Measurements from ENCODE around the gene CRACR2B.

CRACR2B gene

DNA sequence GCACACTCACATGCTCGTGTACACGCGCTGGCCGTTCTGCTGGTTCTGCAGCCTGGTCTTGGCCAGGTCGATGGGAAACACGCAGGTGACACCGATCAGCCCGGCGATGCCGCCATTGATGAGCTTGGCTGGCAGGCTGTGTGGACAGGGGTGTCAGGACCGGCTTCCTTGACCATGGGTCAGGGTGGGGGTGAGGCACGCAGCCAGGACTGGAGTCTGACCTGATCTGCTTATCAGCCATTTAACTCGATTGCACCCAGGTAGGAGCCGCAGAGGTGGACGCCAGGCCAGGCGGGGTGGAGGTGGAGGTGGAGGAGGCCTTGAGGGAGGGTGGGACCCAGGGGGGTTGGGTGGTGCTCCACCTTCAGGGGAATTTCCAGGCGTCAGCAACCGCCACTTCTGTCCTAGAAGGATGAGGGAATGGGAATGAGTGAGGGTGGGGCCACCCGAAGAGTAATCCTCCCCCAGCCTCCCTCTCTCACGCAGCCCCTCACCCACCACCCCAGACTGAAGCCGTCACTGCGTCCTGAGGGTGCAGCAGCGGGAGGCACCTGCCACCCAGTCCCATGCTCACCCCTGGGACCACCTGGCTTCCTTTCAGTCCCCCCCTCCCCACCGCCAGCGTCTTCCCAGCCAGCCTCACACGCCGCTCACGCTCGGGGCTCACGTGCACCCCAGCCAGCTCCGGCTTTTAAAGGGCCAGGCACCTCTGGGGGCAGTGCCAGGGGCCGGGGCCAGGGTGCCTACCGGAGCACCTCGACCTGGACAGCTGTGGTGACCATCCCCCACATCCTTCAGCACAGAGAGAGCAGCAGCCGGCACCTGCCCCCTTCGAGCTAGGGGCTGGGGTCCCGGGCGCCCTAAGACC lies 32.7 kb upstream of the CRACR2B start:
- DNase-seq: no peak

DNA sequence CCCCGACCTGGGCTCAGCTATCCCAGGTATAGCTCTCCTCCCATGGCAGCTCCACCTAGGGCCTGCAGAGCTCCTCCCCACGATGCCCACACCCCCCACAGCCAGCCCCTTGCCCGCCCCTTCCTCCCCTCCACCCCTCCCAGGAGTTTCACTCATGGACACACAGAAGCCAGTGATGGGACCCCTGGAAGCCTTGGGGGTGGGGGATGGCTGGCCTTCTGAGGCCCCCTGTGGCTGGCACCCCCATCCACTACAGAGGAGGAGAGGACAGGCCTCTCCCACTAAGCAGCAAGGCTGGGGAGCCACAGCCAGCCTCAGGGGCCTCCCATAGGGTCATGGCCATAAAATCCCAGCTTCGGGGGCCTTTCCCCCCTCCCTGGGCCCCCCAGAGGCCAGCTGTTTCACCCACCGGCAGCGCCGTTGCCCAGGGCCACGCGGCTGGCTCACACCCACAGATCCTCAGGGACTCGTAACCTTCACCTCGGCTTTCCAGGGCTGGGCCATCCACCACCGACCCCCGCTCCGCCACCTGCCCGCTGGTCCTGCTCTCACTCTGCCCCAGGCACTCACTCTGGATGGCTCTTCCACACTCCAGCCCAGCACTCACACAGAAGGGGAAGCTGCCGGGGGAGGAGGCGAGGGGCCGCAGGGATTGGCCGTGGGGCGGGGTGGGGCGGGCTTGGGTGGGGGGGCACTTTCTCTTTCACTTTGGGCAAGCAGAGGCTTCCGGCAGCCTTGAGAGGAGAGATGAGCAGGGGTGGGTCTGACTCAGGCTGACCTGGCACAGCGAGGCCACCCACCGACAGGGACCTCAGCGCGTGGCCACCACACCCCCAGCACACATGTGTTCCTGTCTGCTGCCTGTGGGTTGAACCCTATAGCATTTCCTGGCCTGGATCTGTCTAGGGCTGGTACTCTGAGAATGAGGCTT lies 31.8 kb upstream of the CRACR2B start:
- DNase-seq: peak; percentile 86

DNA sequence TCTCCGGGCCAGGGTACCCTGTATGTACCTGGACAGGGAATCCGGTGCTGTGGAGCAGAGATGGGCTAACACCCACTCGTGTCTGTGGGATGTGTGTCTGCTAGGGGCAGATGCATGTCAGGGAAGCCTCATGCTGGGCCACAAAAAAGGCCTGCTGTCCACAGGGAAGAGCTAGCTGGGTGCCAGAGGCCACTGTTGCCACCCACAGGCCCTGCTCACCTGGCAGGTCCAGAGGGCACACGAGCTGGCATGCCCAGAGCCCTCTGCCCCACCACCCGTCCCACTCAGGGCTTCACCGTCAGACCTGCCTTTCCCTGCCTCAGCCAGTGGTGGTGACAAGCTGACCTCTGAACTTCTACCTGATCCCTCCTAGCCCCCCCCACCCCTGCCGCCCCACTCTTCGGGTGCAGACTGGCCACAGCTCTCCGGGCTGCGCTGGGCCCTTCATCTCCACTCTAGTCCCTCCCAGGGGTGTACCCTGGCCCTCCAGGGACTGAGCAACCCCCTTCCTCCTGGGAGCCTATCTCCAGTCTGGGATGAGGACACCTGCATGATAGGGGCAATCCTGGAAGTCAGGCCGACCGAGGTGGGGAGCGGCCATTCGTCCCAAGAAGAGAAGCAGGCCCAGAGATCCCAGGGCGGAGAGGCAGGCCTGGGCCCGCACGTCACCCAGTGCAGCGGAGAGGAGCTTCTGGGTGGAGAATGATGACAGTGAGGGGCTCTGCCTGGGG lies 31.0 kb upstream of the CRACR2B start:
- DNase-seq: no peak

DNA sequence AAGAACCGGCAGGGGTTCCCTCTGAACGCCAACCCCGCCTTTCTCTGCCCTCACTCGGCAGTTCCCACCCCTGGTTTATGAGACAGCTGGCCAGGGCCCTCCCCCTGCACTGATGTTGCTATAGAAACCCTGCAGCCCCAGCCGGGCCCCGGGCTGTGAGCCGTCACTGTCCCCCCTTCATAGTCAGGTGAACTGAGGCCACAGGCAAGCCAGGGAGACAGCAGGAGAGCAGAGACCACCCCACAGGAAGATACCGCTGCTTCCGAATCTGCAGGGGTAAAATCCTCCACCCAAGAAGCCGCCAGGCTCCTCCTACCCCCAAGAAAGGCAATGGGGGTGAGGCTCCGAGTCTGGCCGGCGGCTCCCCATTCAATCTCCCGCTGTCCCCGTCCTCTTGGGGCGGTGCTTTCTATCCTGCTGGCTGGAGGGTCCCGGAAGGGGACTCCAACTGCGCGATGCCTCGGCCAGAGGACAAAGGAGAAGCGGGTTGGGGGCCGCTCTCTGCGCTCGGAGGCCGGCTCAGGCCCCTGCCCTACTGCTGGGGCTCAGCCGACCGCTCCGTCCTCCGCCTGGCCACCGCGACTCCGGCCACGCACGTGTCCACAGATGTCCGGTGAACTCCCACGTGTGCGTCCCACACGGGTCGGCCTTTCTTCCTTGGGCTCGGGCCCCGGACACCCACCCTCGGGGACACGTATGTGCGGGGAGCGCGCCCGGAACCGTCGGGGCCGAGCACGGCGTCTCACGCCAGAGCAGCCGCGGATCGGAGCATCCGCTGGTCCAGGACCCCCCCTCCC lies 30.2 kb upstream of the CRACR2B start:
- DNase-seq: peak; percentile 78

DNA sequence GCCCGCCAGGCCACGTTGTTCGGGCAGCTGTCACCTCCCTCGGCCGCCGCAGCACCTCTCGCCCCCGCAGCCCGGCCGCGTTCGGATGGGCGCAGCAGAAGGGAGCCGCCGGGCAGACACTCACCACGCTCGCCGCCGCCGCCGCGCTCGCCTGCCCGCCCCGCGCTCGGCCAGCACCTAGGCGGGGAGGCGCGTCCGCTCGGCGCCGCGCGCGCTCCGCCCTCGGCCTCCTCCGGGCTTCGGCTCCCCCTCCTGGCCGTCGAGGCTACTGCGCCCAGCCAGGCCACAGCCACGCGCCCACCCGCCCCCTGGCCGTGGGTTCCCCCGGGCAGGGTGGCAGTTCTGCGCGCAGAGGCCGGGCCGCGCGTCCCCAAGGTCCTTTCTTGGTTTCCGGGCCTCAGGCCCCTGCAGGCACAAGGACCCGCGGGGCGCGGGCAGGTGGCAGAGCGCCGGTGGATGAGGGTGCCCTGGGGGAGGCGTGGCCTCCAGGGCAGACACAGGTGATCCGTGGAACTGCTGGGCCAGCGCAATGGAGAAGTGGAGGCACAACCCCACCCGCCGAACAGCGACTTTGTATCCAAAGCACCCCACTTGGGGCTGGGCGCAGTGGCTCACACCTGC lies 29.5 kb upstream of the CRACR2B start, which contains the start of gene SLC25A22:
Gene SLC25A22, minus strand, starts transcription at position 189 of the 621 bp plus-strand sequence. CDS start 3,275 bp downstream, outside the sequence.
- DNase-seq: peak; percentile 87

DNA sequence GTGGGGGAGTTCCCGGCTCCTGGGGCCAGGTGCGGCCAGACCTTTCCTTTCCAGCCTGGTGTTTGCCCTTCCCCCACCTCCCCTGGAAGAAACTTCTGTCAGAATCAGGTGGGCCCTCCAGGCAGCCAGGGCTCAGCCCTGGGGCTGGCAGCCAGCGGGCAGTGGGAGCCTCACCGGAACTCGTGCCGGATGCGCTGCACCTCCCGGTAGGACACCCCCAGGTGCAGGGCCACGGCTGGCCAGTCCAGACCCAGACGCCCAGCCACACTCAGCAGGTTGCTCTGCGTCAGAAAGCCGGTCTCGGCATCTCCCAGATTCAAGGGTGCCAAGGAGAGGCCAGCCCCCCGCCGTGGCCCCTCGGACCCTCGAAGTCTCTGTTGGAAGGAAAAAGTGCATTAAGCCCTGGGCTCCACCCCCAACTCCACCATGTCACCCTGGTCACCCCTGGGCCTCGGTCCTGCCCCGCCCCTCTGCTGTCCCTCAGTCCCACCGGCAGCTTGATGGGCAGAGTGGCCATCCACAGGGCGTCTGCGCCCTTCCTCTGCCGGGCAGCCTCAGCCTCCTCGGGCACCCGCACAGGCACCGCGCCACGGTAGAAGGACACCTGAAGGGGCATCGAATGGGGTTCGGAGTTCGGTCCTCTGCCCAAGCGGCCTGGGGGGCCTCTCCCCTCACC lies 27.9 kb upstream of the CRACR2B start:
- DNase-seq: no peak

DNA sequence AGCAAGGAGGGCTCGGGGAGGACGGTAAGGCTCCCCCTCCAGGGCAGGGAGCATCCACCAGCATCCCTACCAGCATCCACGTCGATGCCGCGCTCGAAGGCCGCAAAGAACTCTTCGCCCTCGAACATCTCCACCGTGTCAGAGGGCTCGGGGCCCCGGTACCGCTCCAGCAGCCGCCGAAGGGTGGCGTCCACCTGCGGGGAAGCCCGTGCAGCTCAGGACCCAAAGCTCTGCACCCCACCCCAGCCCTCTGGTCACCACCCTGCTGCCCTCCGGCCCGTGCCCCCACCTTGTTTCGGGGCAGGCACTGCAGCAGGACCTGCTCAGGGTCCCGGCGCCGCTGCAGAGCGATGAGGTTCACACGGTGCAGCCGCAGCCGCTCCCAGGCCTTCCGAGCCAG lies 27.2 kb upstream of the CRACR2B start:
- DNase-seq: no peak

DNA sequence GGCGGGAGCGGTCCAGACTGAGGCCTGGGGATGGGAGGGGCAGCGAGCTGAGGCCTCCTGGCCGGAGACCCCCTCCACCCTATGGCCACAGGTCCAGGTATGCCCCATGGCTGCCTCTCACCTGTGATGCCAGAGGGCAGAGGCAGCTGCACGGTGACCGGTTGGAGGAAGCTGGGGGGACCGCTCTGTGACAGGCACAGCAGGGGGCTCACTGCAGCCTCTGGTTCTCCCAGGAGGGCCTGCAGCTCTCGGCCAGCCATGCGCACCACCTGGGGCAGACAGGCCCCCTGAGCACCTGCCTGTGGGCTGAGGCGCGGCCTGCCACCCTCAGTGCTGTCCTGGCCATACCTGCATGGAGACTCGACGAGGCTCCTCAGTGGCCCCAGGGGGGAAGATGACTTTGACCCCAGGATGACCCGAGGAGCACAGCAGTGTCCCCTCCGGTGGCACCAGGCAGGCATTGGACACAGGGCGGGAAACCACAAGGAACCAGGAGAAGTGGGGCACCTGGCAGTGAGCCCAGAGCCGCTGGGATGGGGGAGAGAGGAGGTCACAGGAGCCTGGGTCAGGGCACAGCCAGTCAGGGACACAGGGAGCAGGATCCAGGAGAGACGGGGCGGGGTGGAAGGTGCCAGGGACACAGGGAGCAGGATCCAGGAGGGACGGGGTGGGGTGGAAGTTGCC lies 26.5 kb upstream of the CRACR2B start:
- no peak for DNase-seq

DNA sequence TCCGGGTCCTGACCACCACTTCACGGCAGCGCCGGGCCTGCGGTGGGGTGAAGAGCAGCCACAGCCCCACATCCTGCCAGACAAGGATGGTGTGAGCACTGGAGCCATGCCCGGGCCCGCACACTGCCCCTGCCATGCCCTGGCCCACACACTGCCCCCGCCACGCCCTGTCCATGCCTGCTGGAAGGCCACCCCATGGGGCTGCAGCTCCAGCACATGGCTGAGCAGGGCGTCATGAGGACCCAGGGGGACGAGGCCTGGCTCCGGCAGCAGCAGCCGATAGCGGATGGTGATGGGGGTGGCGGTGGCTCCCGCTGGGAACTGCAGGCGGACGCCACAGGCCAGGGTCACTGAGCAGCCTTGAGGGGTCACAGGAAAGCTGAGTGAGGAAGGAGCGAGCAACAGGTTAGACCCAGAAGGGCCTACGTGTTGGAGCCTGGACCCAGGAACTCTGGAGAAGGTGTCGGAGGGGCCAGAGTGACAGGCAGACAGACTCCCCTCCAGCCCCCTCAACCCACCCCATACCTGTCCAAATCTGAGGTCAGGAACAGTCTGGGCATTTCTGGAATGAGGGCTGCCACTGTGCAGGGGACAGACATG lies 25.6 kb upstream of the CRACR2B start:
- no peak for DNase-seq

DNA sequence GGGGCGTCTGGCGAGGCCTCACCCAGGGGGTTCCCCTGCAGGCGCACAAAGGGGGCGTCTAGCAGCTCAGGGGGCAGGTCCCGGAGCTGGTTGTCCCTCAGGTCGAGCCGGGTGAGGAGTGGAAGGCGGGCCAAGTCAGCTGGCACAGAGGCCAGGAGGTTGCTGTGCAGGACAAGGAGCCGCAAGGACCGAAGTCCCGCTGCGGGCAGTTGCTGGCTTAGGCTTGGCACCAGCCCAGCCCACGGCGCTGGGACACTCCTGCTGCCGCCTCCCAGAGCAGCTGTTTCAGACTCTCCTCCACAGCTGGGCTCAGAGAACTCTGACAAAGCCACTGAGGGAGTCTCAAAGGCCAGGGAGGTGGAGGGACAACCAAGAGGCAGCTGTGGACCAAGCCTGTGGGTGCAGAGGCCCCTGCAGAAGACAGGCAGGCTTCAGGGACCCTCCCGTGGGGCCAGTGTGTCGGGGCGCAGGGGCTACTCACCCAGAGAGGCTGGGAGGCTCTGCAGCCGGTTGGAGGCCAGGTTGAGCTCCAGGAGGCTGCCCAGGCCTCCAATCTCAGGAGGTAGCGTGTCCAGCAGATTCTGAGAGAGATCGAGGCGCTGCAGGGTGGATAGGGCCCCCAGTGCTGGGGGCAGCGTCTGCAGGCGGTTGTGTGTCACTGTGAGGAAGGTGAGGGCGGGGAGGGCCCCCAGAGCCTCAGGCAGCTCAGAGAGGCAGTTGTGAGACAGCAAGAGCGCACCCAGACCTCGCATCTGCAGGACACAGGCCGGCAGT lies 24.8 kb upstream of the CRACR2B start:
- DNase-seq: no peak

DNA sequence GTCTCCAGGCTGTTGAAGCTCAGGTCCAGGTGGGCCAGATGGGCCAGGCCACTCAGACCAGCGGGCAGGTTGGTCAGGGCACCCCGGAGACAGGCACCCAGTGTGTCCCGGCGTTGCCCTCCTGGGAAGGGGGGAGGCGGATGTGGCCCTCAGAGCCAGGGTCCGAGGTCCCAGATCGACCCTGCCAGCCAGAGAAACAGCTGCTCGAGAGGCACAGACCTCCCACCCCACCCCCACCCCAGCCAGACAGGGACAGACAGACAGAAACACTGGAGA lies 24.3 kb upstream of the CRACR2B start:
- DNase-seq: no peak

DNA sequence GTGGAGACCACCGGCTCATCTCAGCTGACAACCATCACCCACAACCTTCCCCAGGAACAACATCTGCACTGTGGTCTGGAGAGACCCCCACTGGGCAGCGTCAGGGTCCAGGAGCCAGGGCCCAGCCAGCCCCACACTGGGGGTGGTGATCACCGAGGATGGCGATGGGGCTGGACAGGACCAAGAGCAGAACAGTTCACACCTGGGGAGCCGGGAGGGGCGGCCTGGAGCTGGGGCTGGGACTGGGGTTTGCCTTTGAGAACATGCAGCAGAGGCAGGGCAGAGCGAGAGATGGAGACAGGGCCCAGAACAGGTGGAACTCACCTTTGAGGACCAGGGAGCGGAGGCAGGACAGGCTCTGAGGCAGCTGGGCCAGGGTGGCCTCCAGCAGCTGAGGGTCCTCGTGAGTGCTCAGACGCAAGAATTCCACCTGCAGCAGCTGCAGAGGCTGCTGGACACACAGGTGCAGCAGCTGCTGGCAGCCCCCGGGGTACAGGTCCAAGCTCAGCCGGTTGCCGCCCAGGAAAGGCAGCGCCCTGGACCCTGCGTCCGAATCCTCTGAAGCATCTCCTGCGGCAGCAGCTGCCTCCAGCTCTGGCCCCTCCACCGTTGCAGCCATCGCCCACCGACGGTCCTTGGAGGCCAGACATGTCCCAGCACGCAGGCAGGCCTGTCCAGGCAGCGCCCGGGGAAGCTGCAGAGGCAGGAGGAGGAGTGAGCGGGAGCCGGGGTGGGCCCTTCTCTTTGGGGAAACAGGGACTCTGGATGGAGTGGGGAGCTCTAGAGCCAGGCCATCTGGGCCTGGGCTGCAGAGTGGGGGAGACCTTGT lies 23.7 kb upstream of the CRACR2B start:
- no peak for DNase-seq

DNA sequence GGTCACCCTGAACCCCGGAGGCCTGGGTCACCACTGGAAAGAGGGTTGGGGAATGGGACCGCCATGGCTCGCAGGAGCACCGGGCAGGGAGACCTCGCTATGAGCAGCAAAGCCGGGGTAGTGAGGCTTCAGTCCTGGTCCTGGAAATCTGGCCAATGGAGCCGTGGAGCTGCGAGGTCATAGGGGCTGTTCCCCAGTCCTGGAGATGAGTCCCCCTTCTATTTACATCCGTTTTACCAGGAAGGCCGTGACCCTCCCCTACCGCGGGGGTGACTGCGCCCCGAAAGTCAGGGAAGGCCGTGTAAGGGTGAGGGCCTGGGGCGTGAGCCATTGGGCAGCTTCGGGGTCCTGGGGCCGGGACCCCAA lies 23.1 kb upstream of the CRACR2B start:
- no peak for DNase-seq

DNA sequence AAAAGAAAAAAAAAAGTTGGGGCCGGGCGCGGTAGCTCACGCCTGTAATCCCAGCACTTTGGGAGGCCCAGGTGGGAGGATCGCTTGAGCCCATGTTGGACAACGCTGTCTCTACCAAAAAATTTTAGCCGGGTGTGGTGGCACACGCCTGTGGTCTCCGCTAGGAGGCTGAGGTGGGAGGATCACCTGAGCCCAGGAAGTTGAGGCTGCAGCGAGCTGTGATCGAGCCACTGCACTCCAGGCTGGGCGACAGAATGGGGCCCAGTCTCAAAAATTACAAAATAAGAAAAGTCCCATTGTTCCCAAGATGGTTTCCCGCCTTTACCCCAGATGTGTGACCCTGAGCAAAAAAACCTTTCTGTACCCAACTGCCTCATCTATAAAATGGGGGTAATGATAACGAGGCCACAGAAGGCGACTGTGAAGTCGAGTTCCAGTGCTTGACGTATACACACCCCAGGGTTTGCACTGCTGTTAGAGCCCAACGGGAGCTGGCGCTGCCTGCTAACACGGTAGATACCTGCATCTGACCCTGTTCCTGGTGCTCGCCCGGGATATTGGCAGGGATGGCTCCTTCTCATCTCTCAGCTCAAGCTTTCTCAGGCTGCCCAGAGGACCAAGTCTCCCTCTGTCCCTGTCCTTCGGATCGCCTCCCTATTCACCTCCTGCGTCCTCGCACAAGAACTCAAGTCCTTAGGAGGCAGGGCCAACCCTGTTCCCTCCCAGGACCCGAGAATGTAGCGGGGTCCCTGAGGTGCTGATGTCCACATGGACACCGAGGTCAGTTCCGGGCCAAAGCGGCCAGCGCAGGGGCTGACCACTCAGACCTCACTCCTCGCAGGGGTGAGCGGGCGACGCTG lies 19.1 kb upstream of the CRACR2B start:
- peak; percentile 56 for DNase-seq

DNA sequence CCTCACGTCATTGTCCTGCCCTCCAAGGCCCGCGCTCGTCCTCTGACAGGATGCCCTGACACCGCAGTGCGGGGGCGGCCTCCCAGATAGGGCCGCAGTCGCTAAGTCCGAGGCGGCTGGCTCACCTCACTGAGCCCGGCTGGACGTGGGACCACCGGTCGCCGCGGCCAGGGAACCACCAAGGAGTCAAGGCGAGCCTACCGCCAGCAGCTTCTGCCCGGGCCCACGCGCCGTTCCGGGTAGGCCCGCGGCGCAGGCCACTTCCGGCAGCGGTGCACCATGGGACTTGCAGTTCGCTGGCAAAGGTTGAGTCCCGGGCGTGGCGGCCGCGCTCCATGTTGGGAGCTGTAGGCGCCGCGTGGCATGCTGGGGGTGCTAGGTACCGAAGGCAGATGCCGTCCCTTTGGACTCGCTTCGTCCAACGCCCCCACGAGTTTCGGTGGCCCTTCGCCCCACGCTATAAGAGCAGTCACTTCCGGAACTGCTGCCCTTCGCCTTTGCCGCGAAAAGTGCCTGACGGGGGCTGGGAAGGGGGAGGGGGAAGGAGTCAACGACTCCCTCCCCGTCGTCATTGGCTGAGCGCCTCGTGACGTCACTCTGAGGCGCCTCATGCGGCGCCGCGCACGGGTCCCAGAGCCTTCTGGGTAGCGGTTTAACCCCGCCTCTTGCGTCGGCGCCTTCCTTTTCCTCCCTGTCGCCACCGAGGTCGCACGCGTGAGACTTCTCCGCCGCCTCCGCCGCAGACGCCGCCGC lies 18.3 kb upstream of the CRACR2B start, which contains the start of gene RPLP2:
Gene RPLP2, plus strand, starts transcription at position 681 of the 753 bp plus-strand sequence. CDS start 268 bp downstream, outside the sequence.
- DNase-seq: peak; percentile 98

DNA sequence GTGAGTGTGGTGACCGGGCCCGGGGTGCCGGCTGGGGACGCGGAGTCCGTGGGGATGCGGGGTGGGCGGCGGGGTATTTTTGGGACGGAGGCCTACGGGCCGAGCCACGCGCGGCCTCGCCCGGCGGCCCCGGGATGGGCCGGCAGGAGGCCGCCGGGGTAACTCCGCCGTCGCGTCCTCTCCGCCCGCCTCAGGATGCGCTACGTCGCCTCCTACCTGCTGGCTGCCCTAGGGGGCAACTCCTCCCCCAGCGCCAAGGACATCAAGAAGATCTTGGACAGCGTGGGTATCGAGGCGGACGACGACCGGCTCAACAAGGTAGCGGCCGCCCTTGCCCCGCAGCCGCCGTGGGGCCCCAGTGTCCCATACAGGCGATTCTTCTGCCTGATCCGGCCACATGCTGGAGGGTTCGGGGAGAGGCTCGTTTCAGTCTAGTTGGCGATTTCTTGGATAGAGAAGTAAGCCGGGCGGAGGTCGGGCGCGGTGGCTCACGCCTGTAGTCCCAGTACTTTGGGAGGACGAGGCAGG lies 17.6 kb upstream of the CRACR2B start:
- no peak for DNase-seq
